Mucosa of rectum (tissue), 2 donors: ENCODE measurements around the gene UNC13B.

Source experiments
- H3K27ac ChIP-seq, 2 donors: one replicate each; pipeline ENCODE4 v1.7.0; 2013; ENCODE audit warnings: inconsistent platforms in 2 of 2, low read depth in 2 of 2, low read length in 2 of 2
- H3K27me3 ChIP-seq, 2 donors: one replicate each; pipeline ENCODE4 v1.7.0; 2013; ENCODE audit warnings: low read length in 2 of 2; ENCODE audit not compliant: control insufficient read depth in 2 of 2, insufficient read depth in 2 of 2
- H3K36me3 ChIP-seq, 2 donors: one replicate each; pipeline ENCODE4 v1.7.0; 2013; ENCODE audit warnings: low read length in 2 of 2; ENCODE audit not compliant: control insufficient read depth in 2 of 2, insufficient read depth in 2 of 2
- H3K4me1 ChIP-seq, 2 donors: one replicate each; pipeline ENCODE4 v1.7.0; 2013; ENCODE audit warnings: low read length in 2 of 2, mild to moderate bottlenecking in 1 of 2; ENCODE audit not compliant: control insufficient read depth in 2 of 2, insufficient read depth in 2 of 2
- H3K4me3 ChIP-seq, 2 donors: one replicate each; pipeline ENCODE4 v1.7.0; 2013; ENCODE audit warnings: low read length in 2 of 2
- H3K9ac ChIP-seq, 2 donors: one replicate each; pipeline ENCODE4 v1.7.0; 2013; ENCODE audit warnings: low read length in 2 of 2, low read depth in 1 of 2, mild to moderate bottlenecking in 1 of 2
- H3K9me3 ChIP-seq, 2 donors: one replicate each; pipeline ENCODE4 v1.7.0; 2013; ENCODE audit warnings: low read length in 2 of 2; ENCODE audit not compliant: control insufficient read depth in 2 of 2
- donor health status: healthy.
- donor health status: Normal muscosa, but diverticular disease.

UNC13B gene

DNA sequence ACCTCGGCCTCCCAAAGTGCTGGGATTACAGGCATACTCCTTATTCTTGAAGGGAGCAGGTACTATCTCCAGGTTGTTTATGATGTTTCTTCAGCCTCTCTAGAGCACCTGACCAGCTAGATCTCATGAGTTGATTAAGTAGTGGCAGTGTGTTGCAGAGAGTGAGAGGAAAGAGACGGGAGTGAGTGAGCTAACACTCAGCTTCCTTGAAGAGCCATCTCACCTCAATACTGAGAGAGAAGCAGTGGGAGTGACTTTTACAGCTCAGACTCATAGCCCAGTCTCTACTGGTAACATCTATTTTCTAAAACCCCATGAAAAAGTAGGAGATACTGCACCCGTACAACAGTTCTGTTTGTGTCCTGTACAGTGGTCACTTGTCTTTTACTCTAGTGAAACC lies 284.2 kb downstream of the UNC13B start:
- Histone ChIP-seq H3K27me3 (no peaks in the 10 kb centered on the region), H3K9me3 (no peaks in the 10 kb centered on the region), H3K4me3 (no peak overlapping the region), H3K9ac (no peak overlapping the region), H3K27ac (no peak overlapping the region), H3K4me1 (no peaks in the 10 kb centered on the region), H3K36me3 (no peaks in the 10 kb centered on the region)

GRCh38 chr9:35448496-35448895 lies 286.7 kb downstream of the UNC13B start:
- H3K27ac ChIP-seq, result no peak overlapping the region
- H3K27me3 ChIP-seq, result no peaks in the 10 kb centered on the region
- H3K4me1 ChIP-seq, result no peaks in the 10 kb centered on the region
- H3K36me3 ChIP-seq, result no peaks in the 10 kb centered on the region
- H3K4me3 ChIP-seq, result no peak overlapping the region
- no peak overlapping the region for H3K9ac ChIP-seq
- H3K9me3 ChIP-seq, result no peaks in the 10 kb centered on the region

GRCh38 chr9:35452481-35452880 lies 290.7 kb downstream of the UNC13B start:
- Histone ChIP-seq H3K9me3 (no peaks in the 10 kb centered on the region), H3K27me3 (no peaks in the 10 kb centered on the region), H3K4me3 (no peak overlapping the region), H3K9ac (no peak overlapping the region), H3K27ac (no peak overlapping the region), H3K4me1 (no peaks in the 10 kb centered on the region), H3K36me3 (no peaks in the 10 kb centered on the region)

DNA sequence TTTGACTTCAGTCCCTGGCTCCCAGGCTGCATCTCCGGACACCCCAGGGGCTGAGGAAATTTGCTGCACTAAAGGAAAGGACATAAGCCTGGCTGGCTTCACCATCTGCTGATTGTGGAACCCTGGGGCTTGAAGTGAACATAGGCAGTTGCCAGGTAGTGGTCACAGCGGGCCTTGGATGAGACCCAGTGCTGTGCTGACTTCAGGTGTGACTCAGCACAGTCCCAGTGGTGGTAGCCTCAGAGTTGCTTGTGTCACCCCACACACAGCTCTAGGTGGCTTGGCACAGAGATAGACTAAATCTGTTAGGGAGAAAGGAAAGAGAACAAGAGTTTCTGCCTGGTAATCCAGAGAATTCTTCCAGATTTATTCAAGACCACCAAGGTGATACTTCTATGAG lies 292.0 kb downstream of the UNC13B start:
- H3K36me3 ChIP-seq, result no peaks in the 10 kb centered on the region
- H3K9me3 ChIP-seq, result no peaks in the 10 kb centered on the region
- no peak overlapping the region for H3K4me3 ChIP-seq
- H3K27me3 ChIP-seq, result no peaks in the 10 kb centered on the region
- no peaks in the 10 kb centered on the region for H3K4me1 ChIP-seq
- no peak overlapping the region for H3K27ac ChIP-seq
- H3K9ac ChIP-seq, result no peak overlapping the region
